Stimulated activated memory B cell treated with anti-CD40 and anti-IgM and Interleukin-4, amounts not matched to agents 10 μg/mL and 1 μg/mL and 100 μg/mL, for 72 hours (primary cell): ENCODE measurements around the gene HDAC3.
A peak's percentile ranks its signal among the peaks of the same experiment; 100 is the strongest.

Experiments
- ATAC-seq: fragments of 150-1000 bp; cut with Tn5 transposase; 2 replicates; pipeline ENCODE4 v1.10.0; 2021
- H3K27ac Mint-ChIP-seq: one replicate; pipeline ENCODE4 v1.8.0; 2022; ENCODE audit warnings: mild to moderate bottlenecking, mixed read lengths
- H3K27me3 Mint-ChIP-seq: one replicate; pipeline ENCODE4 v1.8.0; 2022; ENCODE audit warnings: mixed read lengths
- H3K36me3 Mint-ChIP-seq: one replicate; pipeline ENCODE4 v1.8.0; 2022; ENCODE audit warnings: mixed read lengths
- H3K4me1 Mint-ChIP-seq: one replicate; pipeline ENCODE4 v1.8.0; 2022; ENCODE audit warnings: mixed read lengths
- H3K4me3 Mint-ChIP-seq: one replicate; pipeline ENCODE4 v1.8.0; 2022; ENCODE audit warnings: mild to moderate bottlenecking, moderate library complexity, mixed read lengths
- H3K9me3 Mint-ChIP-seq: one replicate; pipeline ENCODE4 v1.8.0; 2022; ENCODE audit warnings: mixed read lengths

HDAC3 gene

GRCh38 chr5:141647851-141648250, 11.2 kb upstream of the HDAC3 start:
- Mint-ChIP-seq H3K4me1 (peaks cover 39% of the 10 kb centered on the region), H3K9me3 (no peaks in the 10 kb centered on the region), H3K27me3 (no peaks in the 10 kb centered on the region), H3K27ac (no peak overlapping the region), H3K4me3 (no peak overlapping the region), H3K36me3 (peaks cover 31% of the 10 kb centered on the region)
- ATAC-seq = no peak

GRCh38 chr5:141647242-141647641, 10.6 kb upstream of the HDAC3 start:
- Mint-ChIP-seq H3K27me3 (no peaks in the 10 kb centered on the region), H3K27ac (no peak overlapping the region), H3K4me3 (no peak overlapping the region), H3K36me3 (peaks cover 31% of the 10 kb centered on the region), H3K9me3 (no peaks in the 10 kb centered on the region), H3K4me1 (peaks cover 33% of the 10 kb centered on the region)
- ATAC-seq = no peak

GRCh38 chr5:141646026-141646425, 9.4 kb upstream of the HDAC3 start:
- Mint-ChIP-seq H3K27me3 (no peaks in the 10 kb centered on the region), H3K4me1 (peaks cover 31% of the 10 kb centered on the region), H3K9me3 (no peaks in the 10 kb centered on the region), H3K27ac (no peak overlapping the region), H3K36me3 (peaks cover 40% of the 10 kb centered on the region), H3K4me3 (no peak overlapping the region)
- no peak for ATAC-seq

- Mint-ChIP-seq H3K4me1 (peaks cover 21% of the 10 kb centered on the region), H3K36me3 (peaks cover 37% of the 10 kb centered on the region), H3K4me3 (no peak overlapping the region), H3K27ac (peak overlapping the region; percentile 42), H3K9me3 (no peaks in the 10 kb centered on the region), H3K27me3 (no peaks in the 10 kb centered on the region)
- no peak for ATAC-seq
Measured at GRCh38 chr5:141641634-141642267, 5.1 kb upstream of the HDAC3 start.

GRCh38 chr5:141640698-141641097, 4.0 kb upstream of the HDAC3 start:
- Mint-ChIP-seq H3K4me1 (peaks cover 27% of the 10 kb centered on the region), H3K4me3 (no peak overlapping the region), H3K27me3 (no peaks in the 10 kb centered on the region), H3K36me3 (peaks cover 26% of the 10 kb centered on the region), H3K9me3 (no peaks in the 10 kb centered on the region), H3K27ac (peak overlapping the region; percentile 6)
- ATAC-seq = no peak

- peaks cover 34% of the 10 kb centered on the region for H3K4me1 Mint-ChIP-seq
- no peak overlapping the region for H3K27ac Mint-ChIP-seq
- H3K36me3 Mint-ChIP-seq = peaks cover 23% of the 10 kb centered on the region
- no peaks in the 10 kb centered on the region for H3K9me3 Mint-ChIP-seq
- ATAC-seq = no peak
- H3K27me3 Mint-ChIP-seq = no peaks in the 10 kb centered on the region
- H3K4me3 Mint-ChIP-seq = no peak overlapping the region
Measured at GRCh38 chr5:141640051-141640415, 3.4 kb upstream of the HDAC3 start.

GRCh38 chr5:141639357-141640050, 2.9 kb upstream of the HDAC3 start:
- Mint-ChIP-seq H3K36me3 (peaks cover 17% of the 10 kb centered on the region), H3K9me3 (no peaks in the 10 kb centered on the region), H3K27me3 (no peaks in the 10 kb centered on the region), H3K4me3 (no peak overlapping the region), H3K27ac (no peak overlapping the region), H3K4me1 (peaks cover 39% of the 10 kb centered on the region)
- ATAC-seq = no peak

- peak overlapping the region; percentile 82 for H3K27ac Mint-ChIP-seq
- H3K36me3 Mint-ChIP-seq = peaks cover 14% of the 10 kb centered on the region
- H3K27me3 Mint-ChIP-seq = no peaks in the 10 kb centered on the region
- ATAC-seq = no peak
- H3K4me1 Mint-ChIP-seq = peaks cover 47% of the 10 kb centered on the region
- peak overlapping the region; percentile 89 for H3K4me3 Mint-ChIP-seq
- no peaks in the 10 kb centered on the region for H3K9me3 Mint-ChIP-seq
Measured at GRCh38 chr5:141638771-141639170, 2.1 kb upstream of the HDAC3 start.

GRCh38 chr5:141637767-141638419, 1.2 kb upstream of the HDAC3 start:
- Mint-ChIP-seq H3K4me3 (peak overlapping the region; percentile 89), H3K4me1 (peaks cover 47% of the 10 kb centered on the region), H3K27me3 (no peaks in the 10 kb centered on the region), H3K27ac (peak overlapping the region; percentile 82), H3K9me3 (no peaks in the 10 kb centered on the region), H3K36me3 (peaks cover 14% of the 10 kb centered on the region)
- peak; percentile 59 for ATAC-seq

- H3K4me1 Mint-ChIP-seq = peaks cover 53% of the 10 kb centered on the region
- ATAC-seq = peak; percentile 71
- no peaks in the 10 kb centered on the region for H3K27me3 Mint-ChIP-seq
- H3K4me3 Mint-ChIP-seq = peak overlapping the region; percentile 89
- H3K27ac Mint-ChIP-seq = peak overlapping the region; percentile 82
- no peaks in the 10 kb centered on the region for H3K9me3 Mint-ChIP-seq
- H3K36me3 Mint-ChIP-seq = peaks cover 14% of the 10 kb centered on the region
Measured at GRCh38 chr5:141637123-141637766, 596 bp upstream of the HDAC3 start.

- H3K27me3 Mint-ChIP-seq = no peaks in the 10 kb centered on the region
- H3K4me3 Mint-ChIP-seq = peak overlapping the region; percentile 89
- peaks cover 6% of the 10 kb centered on the region for H3K36me3 Mint-ChIP-seq
- no peak for ATAC-seq
- H3K27ac Mint-ChIP-seq = peak overlapping the region; percentile 82
- no peaks in the 10 kb centered on the region for H3K9me3 Mint-ChIP-seq
- peaks cover 45% of the 10 kb centered on the region for H3K4me1 Mint-ChIP-seq
Measured at GRCh38 chr5:141636106-141636412, 590 bp downstream of the HDAC3 start.

GRCh38 chr5:141635646-141636045, 1.0 kb downstream of the HDAC3 start:
- no peaks in the 10 kb centered on the region for H3K27me3 Mint-ChIP-seq
- no peak for ATAC-seq
- H3K36me3 Mint-ChIP-seq = peaks cover 2% of the 10 kb centered on the region
- H3K4me1 Mint-ChIP-seq = peaks cover 45% of the 10 kb centered on the region
- no peaks in the 10 kb centered on the region for H3K9me3 Mint-ChIP-seq
- peak overlapping the region; percentile 82 for H3K27ac Mint-ChIP-seq
- peak overlapping the region; percentile 89 for H3K4me3 Mint-ChIP-seq

- H3K27ac Mint-ChIP-seq = peak overlapping the region; percentile 28
- peaks cover 45% of the 10 kb centered on the region for H3K4me1 Mint-ChIP-seq
- peaks cover 6% of the 10 kb centered on the region for H3K36me3 Mint-ChIP-seq
Measured at GRCh38 chr5:141634720-141635119, 1.9 kb downstream of the HDAC3 start.

GRCh38 chr5:141633871-141634561, 2.6 kb downstream of the HDAC3 start:
- ATAC-seq = peak; percentile 72
- H3K4me1 Mint-ChIP-seq = peaks cover 45% of the 10 kb centered on the region
- H3K9me3 Mint-ChIP-seq = no peaks in the 10 kb centered on the region
- no peaks in the 10 kb centered on the region for H3K27me3 Mint-ChIP-seq
- peaks cover 13% of the 10 kb centered on the region for H3K36me3 Mint-ChIP-seq
- peak overlapping the region; percentile 28 for H3K27ac Mint-ChIP-seq
- peak overlapping the region; percentile 21 for H3K4me3 Mint-ChIP-seq

More at GRCh38 chr5:141634720-141635119, 1.9 kb downstream of the HDAC3 start:
- Mint-ChIP-seq H3K4me3 (no peak overlapping the region), H3K27me3 (no peaks in the 10 kb centered on the region), H3K9me3 (no peaks in the 10 kb centered on the region)
- ATAC-seq = no peak

- Mint-ChIP-seq H3K4me3 (no peak overlapping the region), H3K4me1 (peaks cover 42% of the 10 kb centered on the region), H3K27me3 (no peaks in the 10 kb centered on the region), H3K36me3 (peaks cover 27% of the 10 kb centered on the region), H3K9me3 (no peaks in the 10 kb centered on the region), H3K27ac (no peak overlapping the region)
- no peak for ATAC-seq
Measured at GRCh38 chr5:141632650-141633049, 4.0 kb downstream of the HDAC3 start.
